Epithelial cell of esophagus (primary cell): Measurements from ENCODE around the gene CCDC102B.
"Not testable (repeated sequence)": the region's sequence is repeated elsewhere in the genome, so short reads cannot be mapped to it uniquely, and the experiment has no call there.

ENCODE experiments used
- DNase-seq: peaks from one replicate; pipeline ENCODE4 v3.0.0; 2010; ENCODE audit warnings: low read depth
- H3K4me3 ChIP-seq: 2 replicates; pipeline ENCODE4 v1.5.1; 2011; ENCODE audit warnings: mild to moderate bottlenecking, low read length, control low read depth
- TF ChIP-seq, protein P1 (sequence below): IDR thresholded peaks from 2 replicates; pipeline ENCODE4 v1.5.1; 2011; ENCODE audit warnings: low read depth, mild to moderate bottlenecking, low read length, control low read depth, inconsistent platforms; ENCODE audit not compliant: insufficient read depth; ENCODE audit errors: missing control alignments

The CCDC102B gene

DNA sequence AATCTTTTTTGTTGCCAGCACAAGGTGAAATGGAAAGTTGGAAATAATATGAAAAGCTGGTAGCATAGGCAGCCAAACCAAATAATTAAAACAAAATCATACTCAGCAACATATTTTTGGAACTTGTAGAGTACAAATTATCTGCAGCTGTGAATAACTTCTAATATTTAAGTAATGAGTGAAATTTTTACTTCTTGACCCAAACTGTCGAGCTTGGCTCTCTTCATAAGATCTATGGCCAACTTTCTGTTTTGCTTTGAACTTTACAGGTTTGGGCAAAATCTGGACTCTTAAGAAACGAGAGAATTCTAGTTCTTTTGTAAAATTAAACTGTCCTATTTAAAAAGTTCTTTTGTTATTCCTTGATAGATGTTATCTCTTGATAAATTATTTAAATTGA is 25.6 kb upstream of the CCDC102B start:
- DNase-seq = no peak

DNA sequence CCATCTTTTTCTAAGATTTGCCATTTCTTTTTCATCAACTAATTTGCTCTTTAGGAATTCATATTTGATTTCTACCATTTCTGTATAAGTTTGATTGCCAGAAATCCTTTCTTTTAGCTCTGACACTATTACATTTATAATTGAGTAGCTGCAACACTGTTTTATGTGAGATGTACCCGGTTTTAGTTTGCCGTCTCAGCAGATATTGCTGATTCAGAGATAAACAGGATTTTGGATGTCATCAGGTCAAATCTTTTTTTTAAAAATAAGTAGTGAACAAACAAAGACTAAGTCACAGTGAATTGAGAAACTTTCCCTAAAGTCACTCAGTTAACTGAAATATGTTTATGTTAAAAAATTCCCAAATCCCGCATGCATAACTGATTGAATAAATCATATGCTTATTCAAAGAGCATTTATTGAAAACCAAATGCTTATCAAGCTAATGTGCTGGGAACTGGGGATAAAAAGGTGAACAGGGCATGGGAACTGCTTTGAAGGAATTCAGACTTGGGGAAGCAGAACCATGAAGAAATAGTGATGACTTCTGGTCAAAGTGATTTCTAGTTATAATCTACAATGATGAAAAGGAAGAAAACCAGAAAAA is 19.5 kb upstream of the CCDC102B start:
- no peak overlapping the region for H3K4me3 ChIP-seq
- TF ChIP-seq, protein P1, sequence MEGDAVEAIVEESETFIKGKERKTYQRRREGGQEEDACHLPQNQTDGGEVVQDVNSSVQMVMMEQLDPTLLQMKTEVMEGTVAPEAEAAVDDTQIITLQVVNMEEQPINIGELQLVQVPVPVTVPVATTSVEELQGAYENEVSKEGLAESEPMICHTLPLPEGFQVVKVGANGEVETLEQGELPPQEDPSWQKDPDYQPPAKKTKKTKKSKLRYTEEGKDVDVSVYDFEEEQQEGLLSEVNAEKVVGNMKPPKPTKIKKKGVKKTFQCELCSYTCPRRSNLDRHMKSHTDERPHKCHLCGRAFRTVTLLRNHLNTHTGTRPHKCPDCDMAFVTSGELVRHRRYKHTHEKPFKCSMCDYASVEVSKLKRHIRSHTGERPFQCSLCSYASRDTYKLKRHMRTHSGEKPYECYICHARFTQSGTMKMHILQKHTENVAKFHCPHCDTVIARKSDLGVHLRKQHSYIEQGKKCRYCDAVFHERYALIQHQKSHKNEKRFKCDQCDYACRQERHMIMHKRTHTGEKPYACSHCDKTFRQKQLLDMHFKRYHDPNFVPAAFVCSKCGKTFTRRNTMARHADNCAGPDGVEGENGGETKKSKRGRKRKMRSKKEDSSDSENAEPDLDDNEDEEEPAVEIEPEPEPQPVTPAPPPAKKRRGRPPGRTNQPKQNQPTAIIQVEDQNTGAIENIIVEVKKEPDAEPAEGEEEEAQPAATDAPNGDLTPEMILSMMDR = no peak
- no peak for DNase-seq

More for the DNA sequence above, 25.6 kb upstream of the CCDC102B start:
- TF ChIP-seq, protein P1 = no peak
- H3K4me3 ChIP-seq = no peak overlapping the region

DNA sequence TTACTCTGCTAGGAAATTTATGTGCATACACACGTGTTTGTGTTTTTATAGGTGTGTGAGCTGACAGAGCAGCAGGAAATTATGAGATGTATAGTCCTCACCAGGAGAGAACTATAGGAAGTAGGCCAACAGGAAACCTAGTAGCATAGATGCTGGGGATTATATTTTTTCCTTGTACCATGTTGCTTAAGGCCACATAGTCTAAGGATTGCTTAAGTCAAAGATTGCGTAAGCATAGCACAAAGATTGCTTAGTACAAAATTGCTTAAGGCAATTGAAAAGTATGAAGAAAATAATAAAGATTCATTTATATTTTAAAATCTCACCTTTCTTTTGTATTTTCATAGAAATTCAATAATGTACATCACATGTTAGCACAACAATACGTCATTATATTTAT is 18.7 kb upstream of the CCDC102B start:
- peak; percentile 85 for DNase-seq
- no peak overlapping the region for H3K4me3 ChIP-seq
- TF ChIP-seq, protein P1 = no peak

DNA sequence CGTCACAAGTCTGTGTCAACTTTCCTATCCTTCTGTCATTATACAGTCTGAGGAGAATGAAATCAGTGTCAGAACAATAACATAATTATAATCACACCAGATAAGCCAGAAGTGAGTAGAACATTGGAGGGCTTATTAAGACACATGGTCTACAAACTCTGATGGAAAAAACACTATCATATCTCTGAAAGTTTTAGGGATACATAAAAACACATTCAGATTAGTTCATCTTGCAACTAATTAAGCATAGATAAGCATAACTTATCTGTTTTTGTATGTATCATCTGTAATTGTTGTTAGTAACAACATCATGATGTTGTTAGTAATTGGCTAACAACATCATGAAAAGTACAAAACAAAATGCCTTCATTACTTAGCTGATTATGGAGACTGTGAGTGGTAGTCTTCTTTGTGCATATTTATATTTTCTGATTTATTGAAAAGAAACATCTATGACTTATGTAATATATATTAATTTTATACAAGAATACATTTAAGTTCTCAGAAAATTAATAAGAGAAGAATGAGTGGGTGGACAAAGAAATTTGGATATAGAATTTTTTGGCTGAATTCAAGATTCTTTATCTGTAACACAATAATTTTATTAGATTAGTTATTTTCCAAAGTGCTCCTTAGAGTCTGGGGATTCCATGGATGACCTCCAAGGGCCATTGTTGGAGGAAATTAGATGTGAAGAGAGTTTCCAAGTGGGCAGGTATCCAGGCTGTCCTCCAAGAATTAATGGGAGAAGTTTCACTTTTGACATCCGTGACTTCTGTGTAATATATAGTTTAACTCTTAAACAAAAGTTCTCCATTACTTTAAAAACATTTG is 16.9 kb upstream of the CCDC102B start:
- no peak for DNase-seq
- H3K4me3 ChIP-seq = no peak overlapping the region
- TF ChIP-seq, protein P1 = no peak

DNA sequence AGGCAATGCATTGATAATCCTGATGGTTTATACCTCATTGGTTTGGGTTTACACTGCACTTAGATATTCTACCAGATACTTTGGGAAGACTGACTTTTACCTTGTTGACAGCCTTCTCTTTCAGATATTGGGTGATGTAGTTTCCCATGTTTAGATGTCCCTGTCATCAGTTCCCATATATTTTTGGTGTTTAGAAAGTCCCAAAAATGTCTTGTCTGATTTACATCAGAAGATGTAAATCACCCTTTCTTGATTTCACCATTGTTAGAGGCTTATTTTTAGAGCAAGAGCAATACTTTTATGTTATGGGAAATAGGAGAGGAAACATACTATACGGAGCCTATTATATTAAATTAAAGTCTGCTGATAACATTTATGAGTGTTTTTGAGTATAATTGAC is 14.4 kb upstream of the CCDC102B start:
- no peak overlapping the region for H3K4me3 ChIP-seq
- TF ChIP-seq, protein P1 = no peak
- DNase-seq = no peak

DNA sequence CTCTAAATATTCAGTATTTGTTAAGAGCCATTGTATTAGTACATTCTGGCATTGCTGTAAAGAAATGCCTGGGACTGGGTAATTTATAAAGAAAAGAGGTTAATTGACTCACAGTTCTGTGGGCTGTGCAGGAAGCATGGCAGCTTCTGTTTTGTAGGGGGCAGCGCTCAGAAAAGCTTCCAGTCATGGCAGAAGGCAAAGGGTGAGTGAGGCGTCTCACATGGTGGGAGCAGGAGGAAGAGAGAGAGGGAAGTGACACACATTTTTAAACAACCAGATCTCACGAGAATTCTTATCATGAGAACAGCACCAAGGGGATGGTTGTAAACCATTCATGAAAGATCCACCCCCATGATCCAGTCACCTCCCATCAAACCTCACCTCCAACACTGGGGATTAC is 13.8 kb upstream of the CCDC102B start:
- TF ChIP-seq, protein P1 = no peak
- no peak overlapping the region for H3K4me3 ChIP-seq
- DNase-seq = no peak

DNA sequence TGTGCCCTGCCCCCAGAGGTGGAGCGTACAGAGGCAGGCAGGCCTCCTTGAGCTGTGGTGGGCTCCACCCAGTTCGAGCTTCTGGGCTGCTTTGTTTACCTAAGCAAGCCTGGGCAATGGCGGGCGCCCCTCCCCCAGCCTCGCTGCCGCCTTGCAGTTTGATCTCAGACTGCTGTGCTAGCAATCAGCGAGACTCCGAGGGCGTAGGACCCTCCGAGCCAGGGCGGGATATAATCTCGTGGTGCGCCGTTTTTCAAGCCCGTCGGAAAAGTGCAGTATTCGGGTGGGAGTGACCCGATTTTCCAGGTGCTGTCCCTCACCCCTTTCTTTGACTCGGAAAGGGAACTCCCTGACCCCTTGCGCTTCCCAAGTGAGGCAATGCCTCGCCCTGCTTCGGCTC is 7.6 kb upstream of the CCDC102B start:
- DNase-seq, H3K4me3 ChIP-seq: not testable (repeated sequence)
